SU-DHL-6 (cell line): ENCODE results near the gene KRT4.

Experiments used
- H2AFZ ChIP-seq: fragments of 200-600 bp; sonication (generic); 2 replicates; pipeline ENCODE4 v1.6.1; 2014; ENCODE audit warnings: low read depth, mild to moderate bottlenecking, moderate library complexity, mixed read lengths, antibody characterized with exemption, low read length; ENCODE audit not compliant: severe bottlenecking
- H3F3A ChIP-seq: fragments of 200-600 bp; shearing (Covaris generic); 2 replicates; pipeline ENCODE4 v1.6.0; 2016; ENCODE audit warnings: antibody characterized with exemption, mild to moderate bottlenecking; ENCODE audit not compliant: insufficient read depth
- H3K27ac ChIP-seq: fragments of 200-600 bp; sonication (generic); 2 replicates; pipeline ENCODE4 v1.5.1; 2016; ENCODE audit warnings: low read depth, mild to moderate bottlenecking, low read length, moderate library complexity, mixed read lengths
- H3K27me3 ChIP-seq: fragments of 200-600 bp; sonication (generic), shearing (Covaris generic); 2 replicates; pipeline ENCODE4 v1.6.0; 2014; ENCODE audit warnings: mild to moderate bottlenecking, low read length
- H3K36me3 ChIP-seq: fragments of 200-600 bp; sonication (generic); 2 replicates; pipeline ENCODE4 v1.6.1; 2014; ENCODE audit warnings: mild to moderate bottlenecking, low read length, mixed read lengths
- H3K4me2 ChIP-seq: fragments of 300-600, 200-600 bp; shearing (Covaris generic), sonication (generic); 2 replicates; pipeline ENCODE4 v1.6.0; 2014; ENCODE audit warnings: low read length, low read depth, mild to moderate bottlenecking; ENCODE audit not compliant: poor library complexity, severe bottlenecking
- H3K4me3 ChIP-seq: fragments of 200-600 bp; sonication (generic); 2 replicates; pipeline ENCODE4 v1.5.1; 2014; ENCODE audit warnings: antibody characterized with exemption, low read length, mild to moderate bottlenecking, mixed read lengths; ENCODE audit not compliant: insufficient read depth, poor library complexity, severe bottlenecking
- H3K79me2 ChIP-seq: fragments of 200-600 bp; sonication (generic); 2 replicates; pipeline ENCODE4 v1.6.1; 2014; ENCODE audit warnings: mild to moderate bottlenecking, low read length, moderate library complexity; ENCODE audit not compliant: insufficient read depth
- H3K9ac ChIP-seq: fragments of 200-600 bp; sonication (generic); 2 replicates; pipeline ENCODE4 v1.7.0; 2014; ENCODE audit warnings: mild to moderate bottlenecking, low read length
- H3K9me2 ChIP-seq: fragments of 200-600 bp; sonication (generic); replicated peaks from 2 replicates; pipeline ENCODE4 v1.6.1; 2014; ENCODE audit warnings: low read length; ENCODE audit not compliant: insufficient read depth
- H3K9me3 ChIP-seq: fragments of 200-600 bp; sonication (generic); 2 replicates; pipeline ENCODE4 v1.6.1; 2014; ENCODE audit warnings: low read length, mixed read lengths; ENCODE audit not compliant: insufficient read depth
- H4K20me1 ChIP-seq: fragments of 200-600 bp; sonication (generic); 2 replicates; pipeline ENCODE4 v1.6.1; 2014; ENCODE audit warnings: low read depth, mild to moderate bottlenecking, antibody characterized with exemption, low read length, moderate library complexity, mixed read lengths
- CTCF ChIP-seq: fragments of 200-600 bp; sonication (generic); IDR thresholded peaks from one replicate; pipeline ENCODE4 v1.5.1; 2017; ENCODE audit warnings: antibody characterized with exemption, mild to moderate bottlenecking, low read length, moderate library complexity; ENCODE audit not compliant: insufficient read depth, poor library complexity, severe bottlenecking
- EZH2phosphoT487 ChIP-seq: fragments of 200-600 bp; sonication (generic), shearing (Covaris generic); conservative IDR thresholded peaks from 2 replicates; pipeline ENCODE4 v1.6.1; 2018; ENCODE audit warnings: mild to moderate bottlenecking, antibody characterized with exemption, low read length, moderate library complexity, mixed read lengths

The KRT4 gene

GRCh38 chr12:52817003-52817698 lies 3.2 kb upstream of the KRT4 start:
- Histone ChIP-seq H3K4me3 (no peak overlapping the region), H3K27ac (no peak overlapping the region), H3K27me3 (no peaks in the 10 kb centered on the region)

GRCh38 chr12:52815676-52816588 lies 2.0 kb upstream of the KRT4 start:
- no peaks in the 10 kb centered on the region for H3K79me2 ChIP-seq
- H3K4me2 ChIP-seq, result no peak overlapping the region
- no peak overlapping the region for H3K27ac ChIP-seq
- no peaks in the 10 kb centered on the region for H3K27me3 ChIP-seq
- no peak for TF ChIP-seq CTCF
- no peak for TF ChIP-seq EZH2phosphoT487
- no peak overlapping the region for H2AFZ ChIP-seq
- H4K20me1 ChIP-seq, result no peaks in the 10 kb centered on the region
- no peaks in the 10 kb centered on the region for H3K9me2 ChIP-seq
- no peaks in the 10 kb centered on the region for H3F3A ChIP-seq
- H3K4me3 ChIP-seq, result no peak overlapping the region
- H3K9ac ChIP-seq, result no peak overlapping the region
- no peaks in the 10 kb centered on the region for H3K9me3 ChIP-seq
- no peaks in the 10 kb centered on the region for H3K36me3 ChIP-seq

More at GRCh38 chr12:52817003-52817698, 3.2 kb upstream of the KRT4 start:
- Histone ChIP-seq H3K9me2 (no peaks in the 10 kb centered on the region), H3K9me3 (no peaks in the 10 kb centered on the region), H2AFZ (no peak overlapping the region), H3F3A (no peaks in the 10 kb centered on the region), H3K9ac (no peak overlapping the region), H3K4me2 (no peak overlapping the region), H3K79me2 (no peaks in the 10 kb centered on the region), H4K20me1 (no peaks in the 10 kb centered on the region), H3K36me3 (no peaks in the 10 kb centered on the region)
- TF ChIP-seq CTCF, result no peak
- no peak for TF ChIP-seq EZH2phosphoT487

- no peaks in the 10 kb centered on the region for H3K36me3 ChIP-seq
- no peak for TF ChIP-seq CTCF
- TF ChIP-seq EZH2phosphoT487, result no peak
- no peaks in the 10 kb centered on the region for H3K79me2 ChIP-seq
- no peaks in the 10 kb centered on the region for H3F3A ChIP-seq
- H2AFZ ChIP-seq, result no peak overlapping the region
- no peak overlapping the region for H3K27ac ChIP-seq
- H3K9me3 ChIP-seq, result no peaks in the 10 kb centered on the region
- no peak overlapping the region for H3K4me2 ChIP-seq
- H3K4me3 ChIP-seq, result no peak overlapping the region
- H4K20me1 ChIP-seq, result no peaks in the 10 kb centered on the region
- no peak overlapping the region for H3K9ac ChIP-seq
- H3K27me3 ChIP-seq, result no peaks in the 10 kb centered on the region
- no peaks in the 10 kb centered on the region for H3K9me2 ChIP-seq
Measured at GRCh38 chr12:52815161-52815560, 1.2 kb upstream of the KRT4 start.
